Left colon (tissue), 2 donors: ENCODE data around the gene ZDHHC1. TPM values are rescaled to one million over a fixed set of nuclear protein-coding genes. Genes with fewer than 3 reads are reported as not detected.
A peak's percentile ranks its signal among the peaks of the same experiment; 100 is the strongest.

Experiments used
- ATAC-seq: fragments of 200-7000 bp; cut with Tn5 transposase; one replicate; pipeline ENCODE4 v1.9.1; 2020; ENCODE audit warnings: mild to moderate bottlenecking, moderate library complexity
- DNase-seq, 2 donors: peaks; one replicate each; pipeline ENCODE4 v3.0.0-alpha.2; 2020
- intact Hi-C, 2 donors: fragments of 100-400 bp; cut with DNase I in 1 of 2; cut with micrococcal nuclease in 1 of 2; formaldehyde crosslinking; loops; one replicate each; pipeline versions ENCODE4 v1.11.2 to v1.14.0; 2022; cut with DNase I, micrococcal nuclease
- total RNA-seq, 2 donors: library from RNA; stranded (reverse); fragmentation: NEBNext Ultra II Directional; extraction: Animal tissue kit (Norgen Biotek cat#: 25700); gene quantifications; one replicate each; pipeline ENCODE4 v1.2.1, GENCODE V29; 2021
- donor health status: DM: no; HTN: no; CAD: no.
- donor health status: DM: yes; HTN: yes; CAD: no.

ZDHHC1 gene
- total RNA-seq, 2 donors from 2014 or later = 10.7 to 12.5 TPM

- ATAC-seq (no peak), DNase-seq (peak in 1 of 2 donors; percentile 43)
- intact Hi-C loops = no loop called here
These were observed 16.2 kb downstream of the ZDHHC1 start for GRCh38 chr16:67399749-67400704.

GRCh38 chr16:67399218-67399733 lies 17.0 kb downstream of the ZDHHC1 start:
- DNase-seq (peak; percentile 40 to 63), ATAC-seq (peak; percentile 25)
- intact Hi-C loops = no loop called here

GRCh38 chr16:67398546-67399217 lies 17.6 kb downstream of the ZDHHC1 start:
- ATAC-seq = no peak
- DNase-seq = no peak
- intact Hi-C loops = no loop called here

GRCh38 chr16:67397812-67398545 lies 18.3 kb downstream of the ZDHHC1 start:
- ATAC-seq = no peak
- intact Hi-C loops = no loop called here
- DNase-seq = no peak

GRCh38 chr16:67397036-67397801 lies 19.1 kb downstream of the ZDHHC1 start:
- ATAC-seq (no peak), DNase-seq (no peak)
- intact Hi-C loops = no loop called here

GRCh38 chr16:67396159-67397035 lies 19.9 kb downstream of the ZDHHC1 start:
- ATAC-seq (peak; percentile 77), DNase-seq (peak; percentile 91 to 96)
- intact Hi-C loops = no loop called here

GRCh38 chr16:67395458-67396158 lies 20.7 kb downstream of the ZDHHC1 start:
- ATAC-seq (peak; percentile 10), DNase-seq (no peak)
- intact Hi-C loops = no loop called here

- no peak for ATAC-seq
- DNase-seq = no peak
- intact Hi-C loops = no loop called here
These were observed 21.2 kb downstream of the ZDHHC1 start for GRCh38 chr16:67395105-67395457.

- intact Hi-C loops = no loop called here
- no peak for DNase-seq
These were observed 21.8 kb downstream of the ZDHHC1 start for GRCh38 chr16:67394155-67395104.

GRCh38 chr16:67393788-67394154 lies 22.5 kb downstream of the ZDHHC1 start:
- intact Hi-C loops = no loop called here
- ATAC-seq (no peak), DNase-seq (no peak)

More at GRCh38 chr16:67394155-67395104, 21.8 kb downstream of the ZDHHC1 start:
- ATAC-seq = no peak

- intact Hi-C loops = no loop called here
- ATAC-seq (peak; percentile 70), DNase-seq (peak; percentile 90 to 91)
These were observed 23.0 kb downstream of the ZDHHC1 start, which contains the start of gene TPPP3 for GRCh38 chr16:67393111-67393787. TPPP3 (minus strand) TSS chr16:67393498; CDS start chr16:67391111, 2,387 bp downstream.

- ATAC-seq = no peak
- DNase-seq = no peak
- intact Hi-C loops = no loop called here
These were observed 23.8 kb downstream of the ZDHHC1 start for GRCh38 chr16:67392301-67393059.

GRCh38 chr16:67391424-67392300 lies 24.6 kb downstream of the ZDHHC1 start:
- intact Hi-C loops = no loop called here
- ATAC-seq (no peak), DNase-seq (peak in 1 of 2 donors; percentile 30)
